Aorta (tissue), 5 donors: Measurements from ENCODE around the gene MAPK11. TPM values are rescaled to one million over a fixed set of nuclear protein-coding genes. Genes with fewer than 3 reads are reported as not detected.

Experiments
- ATAC-seq: fragments of 200-7000 bp; cut with Tn5 transposase; one replicate; pipeline ENCODE4 v1.9.1; 2022; ENCODE audit warnings: moderate library complexity; ENCODE audit not compliant: low FRiP score
- DNase-seq, 2 donors: peaks; one replicate each; pipeline ENCODE4 v3.0.0-alpha.2; 2020
- H3K27ac ChIP-seq, 2 donors: one replicate each; pipeline ENCODE4 v1.5.1; 2013; ENCODE audit warnings: low read length in 2 of 2, mild to moderate bottlenecking in 2 of 2, moderate library complexity in 2 of 2, control low read depth in 1 of 2, inconsistent platforms in 1 of 2, low read depth in 1 of 2
- H3K27me3 ChIP-seq, 2 donors: one replicate each; pipeline ENCODE4 v1.6.1; 2013; ENCODE audit warnings: control low read depth in 1 of 2, low read length in 1 of 2, mild to moderate bottlenecking in 1 of 2, moderate library complexity in 1 of 2; ENCODE audit not compliant: insufficient read depth in 2 of 2, control insufficient read depth in 1 of 2
- H3K36me3 ChIP-seq, 2 donors: one replicate each; pipeline ENCODE4 v1.6.1; 2013; ENCODE audit warnings: control low read depth in 1 of 2, low read length in 1 of 2, mild to moderate bottlenecking in 1 of 2; ENCODE audit not compliant: insufficient read depth in 2 of 2, control insufficient read depth in 1 of 2
- H3K4me1 ChIP-seq, 2 donors: one replicate each; pipeline ENCODE4 v1.6.1; 2013; ENCODE audit warnings: low read length in 2 of 2, control low read depth in 1 of 2, mild to moderate bottlenecking in 1 of 2, moderate library complexity in 1 of 2; ENCODE audit not compliant: insufficient read depth in 2 of 2, control insufficient read depth in 1 of 2
- H3K4me3 ChIP-seq, 2 donors: one replicate each; pipeline ENCODE4 v1.5.1; 2013; ENCODE audit warnings: low read length in 2 of 2, control low read depth in 1 of 2, mild to moderate bottlenecking in 1 of 2
- H3K9me3 ChIP-seq: one replicate; pipeline ENCODE4 v1.6.1; 2013; ENCODE audit warnings: mild to moderate bottlenecking, low read length; ENCODE audit not compliant: control insufficient read depth
- WGBS, 2 donors: extraction: QIAGEN DNeasy Blood & Tissue Kit; methylation state at CpG; one replicate each; pipeline ENCODE4 v1.1.7; 2013; 5-methylcytosine and 5-hydroxymethylcytosine counted together
- intact Hi-C, 2 donors: fragments of 100-400 bp; cut with DNase I; formaldehyde crosslinking; loops; one replicate each; pipeline versions ENCODE4 v1.14.2 to v1.15.0; 2022
- polyA plus RNA-seq, 2 donors: library from polyadenylated mRNA; stranded (reverse); fragments of 200-250 nt; gene quantifications; one replicate each; pipeline ENCODE4 v1.2.3, GENCODE V29; 2013
- total RNA-seq, 2 donors: library from RNA; stranded (reverse); fragmentation: NEBNext Ultra II Directional; extraction: Animal tissue kit (Norgen Biotek cat#: 25700); gene quantifications; one replicate each; pipeline ENCODE4 v1.2.1, GENCODE V29; 2021
- donor health status: healthy with polysubstance abuse.
- donor health status: Bipolar disorder and iron deficiency.
- donor health status: DM: no; HTN: no; CAD: no.
- donor health status: DM: no; HTN: no; CAD: no.
- donor health status: DM: yes; HTN: yes; CAD: no.

Gene MAPK11
- total and polyA plus RNA-seq, 4 donors: 0.13 to 23.2 (median 12.8) TPM

- H3K36me3 ChIP-seq: peaks cover 0 to 34% of the 10 kb centered on the region in 2 donors
- DNase-seq (no peak), ATAC-seq (no peak)
- H3K27ac ChIP-seq: no peak overlapping the region
- no peak overlapping the region for H3K4me3 ChIP-seq
- intact Hi-C loops: no loop called here
- no peaks in the 10 kb centered on the region for H3K4me1 ChIP-seq
- 91 to 92% methylated on average over 29 to 30 of the region's 30 CpGs for WGBS, 2 donors
- H3K9me3 ChIP-seq: no peaks in the 10 kb centered on the region
- H3K27me3 ChIP-seq: no peaks in the 10 kb centered on the region
Measured at GRCh38 chr22:50283821-50284220, 13.6 kb upstream of the MAPK11 start.

- intact Hi-C loops: no loop called here
- Histone ChIP-seq H3K27me3 (no peaks in the 10 kb centered on the region), H3K9me3 (no peaks in the 10 kb centered on the region), H3K4me1 (no peaks in the 10 kb centered on the region), H3K4me3 (no peak overlapping the region), H3K27ac (no peak overlapping the region), H3K36me3 (peaks cover 0 to 33% of the 10 kb centered on the region in 2 donors)
- WGBS, 2 donors: 87 to 88% methylated on average over 45 of the region's 45 CpGs
- no peak for DNase-seq
- ATAC-seq: no peak
Measured at GRCh38 chr22:50282361-50283155, 12.4 kb upstream of the MAPK11 start.

- DNase-seq: no peak
- intact Hi-C loops: no loop called here
- no peaks in the 10 kb centered on the region for H3K9me3 ChIP-seq
- no peak for ATAC-seq
- no peak overlapping the region for H3K4me3 ChIP-seq
- no peaks in the 10 kb centered on the region for H3K4me1 ChIP-seq
- 72 to 73% methylated on average over 24 to 25 of the region's 25 CpGs for WGBS, 2 donors
- no peaks in the 10 kb centered on the region for H3K27me3 ChIP-seq
- H3K36me3 ChIP-seq: peaks cover 0 to 33% of the 10 kb centered on the region in 2 donors
- H3K27ac ChIP-seq: no peak overlapping the region
Measured at GRCh38 chr22:50281957-50282356, 11.8 kb upstream of the MAPK11 start.

GRCh38 chr22:50281384-50281760 is 11.2 kb upstream of the MAPK11 start:
- 95% methylated on average over 31 to 36 of the region's 36 CpGs for WGBS, 2 donors
- intact Hi-C loops: no loop called here
- H3K27ac ChIP-seq: no peak overlapping the region

GRCh38 chr22:50280708-50281383 is 10.7 kb upstream of the MAPK11 start:
- DNase-seq: no peak
- Histone ChIP-seq H3K4me3 (no peak overlapping the region), H3K27me3 (no peaks in the 10 kb centered on the region), H3K27ac (no peak overlapping the region), H3K36me3 (peaks cover 0 to 30% of the 10 kb centered on the region in 2 donors), H3K9me3 (no peaks in the 10 kb centered on the region), H3K4me1 (no peaks in the 10 kb centered on the region)
- WGBS, 2 donors: 94 to 95% methylated on average over 44 to 47 of the region's 47 CpGs
- ATAC-seq: no peak
- intact Hi-C loops: no loop called here

More at GRCh38 chr22:50281384-50281760, 11.2 kb upstream of the MAPK11 start:
- no peaks in the 10 kb centered on the region for H3K9me3 ChIP-seq
- H3K4me1 ChIP-seq: no peaks in the 10 kb centered on the region
- H3K27me3 ChIP-seq: no peaks in the 10 kb centered on the region
- ATAC-seq (no peak), DNase-seq (no peak)
- no peak overlapping the region for H3K4me3 ChIP-seq
- H3K36me3 ChIP-seq: peaks cover 0 to 33% of the 10 kb centered on the region in 2 donors

GRCh38 chr22:50280022-50280707 is 10.0 kb upstream of the MAPK11 start:
- Histone ChIP-seq H3K36me3 (peaks cover 0 to 27% of the 10 kb centered on the region in 2 donors), H3K4me1 (no peaks in the 10 kb centered on the region), H3K9me3 (no peaks in the 10 kb centered on the region), H3K27me3 (no peaks in the 10 kb centered on the region), H3K4me3 (no peak overlapping the region), H3K27ac (no peak overlapping the region)
- WGBS, 2 donors: 93 to 94% methylated on average over 38 of the region's 38 CpGs
- intact Hi-C loops: no loop called here
- ATAC-seq (no peak), DNase-seq (no peak)

GRCh38 chr22:50278956-50279619 is 8.9 kb upstream of the MAPK11 start:
- H3K36me3 ChIP-seq: peaks cover 0 to 27% of the 10 kb centered on the region in 2 donors
- H3K4me1 ChIP-seq: no peaks in the 10 kb centered on the region
- no peak overlapping the region for H3K4me3 ChIP-seq
- no peak for ATAC-seq
- DNase-seq: no peak
- H3K27ac ChIP-seq: no peak overlapping the region
- intact Hi-C loops: loop anchor here (5.0 kb wide), 2 partner anchors 48 to 63 kb away; partner anchors contain the start of genes DENND6B (in 1 of the 2) and PPP6R2 (in 1 of the 2)
- H3K9me3 ChIP-seq: no peaks in the 10 kb centered on the region
- H3K27me3 ChIP-seq: no peaks in the 10 kb centered on the region
- 88 to 91% methylated on average over 29 to 30 of the region's 30 CpGs for WGBS, 2 donors

- no peaks in the 10 kb centered on the region for H3K27me3 ChIP-seq
- no peaks in the 10 kb centered on the region for H3K9me3 ChIP-seq
- no peak overlapping the region for H3K4me3 ChIP-seq
- no peak overlapping the region for H3K27ac ChIP-seq
- H3K36me3 ChIP-seq: peaks cover 0 to 27% of the 10 kb centered on the region in 2 donors
- intact Hi-C loops: loop anchor here (5.0 kb wide), 2 partner anchors 49 to 64 kb away; partner anchors contain the start of genes DENND6B (in 1 of the 2) and PPP6R2 (in 1 of the 2)
- DNase-seq: no peak
- no peaks in the 10 kb centered on the region for H3K4me1 ChIP-seq
- WGBS, 2 donors: 90 to 93% methylated on average over 21 of the region's 21 CpGs
- no peak for ATAC-seq
Measured at GRCh38 chr22:50278461-50278860, 8.3 kb upstream of the MAPK11 start.
